ENCODE measurements around the gene MCC. TPM values are rescaled to one million over a fixed set of nuclear protein-coding genes. Genes with fewer than 3 reads are reported as not detected.

The MCC gene
- total RNA-seq, 1 experiment from 2014 or later: 23.5 TPM

GRCh38 chr5:113020461-113021273 is 467.6 kb downstream of the MCC start:
- H3K4me1 Mint-ChIP-seq: peaks cover 11% of the 10 kb centered on the region
- CTCF ChIA-PET: no interaction called here
- no peak overlapping the region for H3K4me3 Mint-ChIP-seq
- TF ChIP-seq TP53 (CRISPR knock-in tag; IDR thresholded peaks at IDR 0.05): no peak
- TF ChIP-seq NR1H2 (CRISPR knock-in tag; IDR thresholded peaks at IDR 0.05): no peak
- no peak for TF ChIP-seq NR2C2 (CRISPR knock-in tag; IDR thresholded peaks at IDR 0.05)
- TF ChIP-seq TEAD4 (CRISPR knock-in tag; IDR thresholded peaks at IDR 0.05): no peak
- no peak for TF ChIP-seq AR (CRISPR knock-in tag; IDR thresholded peaks at IDR 0.05)
- no peak for TF ChIP-seq ZSCAN18 (CRISPR knock-in tag; IDR thresholded peaks at IDR 0.05)
- TF ChIP-seq ATF1 (CRISPR knock-in tag; IDR thresholded peaks at IDR 0.05): no peak
- no peak for TF ChIP-seq ZBTB21 (CRISPR knock-in tag; IDR thresholded peaks at IDR 0.05; ENCODE audit: borderline replicate concordance)
- no peak for TF ChIP-seq RELA (CRISPR knock-in tag; IDR thresholded peaks at IDR 0.05; ENCODE audit: borderline replicate concordance)
- no peak for TF ChIP-seq SOX15 (CRISPR knock-in tag; IDR thresholded peaks at IDR 0.05)
- no peak for TF ChIP-seq ZNF281 (CRISPR knock-in tag; IDR thresholded peaks at IDR 0.05)
- no peak for TF ChIP-seq ZNF121 (CRISPR knock-in tag; IDR thresholded peaks at IDR 0.05)
- no peak for TF ChIP-seq KAT7 (CRISPR knock-in tag; IDR thresholded peaks at IDR 0.05; ENCODE audit: borderline replicate concordance)
- no peak for TF ChIP-seq NFYB (CRISPR knock-in tag; conservative IDR thresholded peaks at IDR 0.05; ENCODE audit: low read depth)
- POLR2A ChIA-PET: no interaction called here
- DNase-seq (ENCODE audit: low spot score) (no peak), ATAC-seq (no peak)
- H3K27ac Mint-ChIP-seq: no peak overlapping the region
- no peaks in the 10 kb centered on the region for H3K9me3 Mint-ChIP-seq
- H3K36me3 Mint-ChIP-seq: peaks cover 30% of the 10 kb centered on the region
- no peaks in the 10 kb centered on the region for H3K27me3 Mint-ChIP-seq (ENCODE audit: low read depth)

- ChIA-PET POLR2A (no interaction called here), CTCF (interaction anchor here (1.4 kb wide), 1 partner anchor 22 kb away, joined by 6 read pairs; no protein-coding TSS in a partner anchor)
- no peak overlapping the region for H3K27ac Mint-ChIP-seq
- H3K4me3 Mint-ChIP-seq: no peak overlapping the region
- no peaks in the 10 kb centered on the region for H3K9me3 Mint-ChIP-seq
- peaks cover 32% of the 10 kb centered on the region for H3K36me3 Mint-ChIP-seq
- no peak for ATAC-seq
- DNase-seq (ENCODE audit: low spot score): no peak
- no peaks in the 10 kb centered on the region for H3K27me3 Mint-ChIP-seq (ENCODE audit: low read depth)
- peaks cover 9% of the 10 kb centered on the region for H3K4me1 Mint-ChIP-seq
- TF ChIP-seq NFYB (CRISPR knock-in tag; conservative IDR thresholded peaks at IDR 0.05; ENCODE audit: low read depth): no peak
- TF ChIP-seq FOXP4 (CRISPR knock-in tag; IDR thresholded peaks at IDR 0.05): no peak
- TF ChIP-seq ARID4B (CRISPR knock-in tag; IDR thresholded peaks at IDR 0.05; ENCODE audit: borderline replicate concordance): no peak
- TF ChIP-seq IRF1 (CRISPR knock-in tag; IDR thresholded peaks at IDR 0.05): no peak
- no peak for TF ChIP-seq SOX15 (CRISPR knock-in tag; IDR thresholded peaks at IDR 0.05)
- no peak for TF ChIP-seq PRRX2 (CRISPR knock-in tag; IDR thresholded peaks at IDR 0.05)
- no peak for TF ChIP-seq ZNF317 (CRISPR knock-in tag; IDR thresholded peaks at IDR 0.05; ENCODE audit: borderline replicate concordance, low read depth)
Observed at GRCh38 chr5:113017881-113018635, 470.2 kb downstream of the MCC start.
